HepG2 (cell line): ENCODE measurements around the gene APBA3. TPM values are rescaled to one million over a fixed set of nuclear protein-coding genes. Genes with fewer than 3 reads are reported as not detected.
A peak's percentile ranks its signal among the peaks of the same experiment; 100 is the strongest.

ENCODE experiments used
- CEBPB ChIP-seq: IDR thresholded peaks from 2 replicates; pipeline ENCODE4 v1.6.1; 2011; ENCODE audit warnings: low read depth, low read length, improper control_type of control experiment, borderline replicate concordance
- CHD2 ChIP-seq: IDR thresholded peaks from 2 replicates; pipeline ENCODE4 v1.6.1; 2011; ENCODE audit warnings: low read depth, low read length, improper control_type of control experiment
- MATR3 ChIP-seq: sonication (generic); formaldehyde crosslinking; IDR thresholded peaks from 2 replicates; pipeline ENCODE4 v1.4.0; 2020; ENCODE audit warnings: missing genetic modification reagents
- NCOA1 ChIP-seq: sonication (generic); formaldehyde crosslinking; IDR thresholded peaks from 2 replicates; pipeline ENCODE4 v1.9.0; 2021; ENCODE audit warnings: missing genetic modification reagents
- PAX8 ChIP-seq: sonication (generic); formaldehyde crosslinking; IDR thresholded peaks from 2 replicates; pipeline ENCODE4 v1.8.0; 2022; ENCODE audit warnings: mild to moderate bottlenecking, missing genetic modification reagents, borderline replicate concordance
- ZC3H4 ChIP-seq: sonication (generic); formaldehyde crosslinking; IDR thresholded peaks from 2 replicates; pipeline ENCODE4 v1.4.0; 2020; ENCODE audit warnings: missing genetic modification reagents, borderline replicate concordance
- polyA plus RNA-seq, 8 experiments: library from polyadenylated mRNA; depleted of rRNA in 3 of 8; stranded (reverse) in 7 of 8; unstranded in 1 of 8; fragments of >200 nt; fragmentation: Illumina TruSeq in 4 of 8; extraction: Trizol in 4 of 8; gene quantifications; 2 replicates each; pipeline versions ENCODE4 v1.2.1 to v1.2.3, GENCODE V29; 2011 to 2016; ENCODE audit warnings: low read depth in 4 of 8, missing spikeins in 1 of 8, mixed read lengths in 1 of 8; ENCODE audit not compliant: insufficient read depth in 1 of 8
- total RNA-seq, 5 experiments: library from RNA; depleted of rRNA; stranded (reverse); fragments of >200 nt; fragmentation: Illumina TruSeq; extraction: Trizol; gene quantifications; 2 replicates each; pipeline ENCODE4 v1.2.3, GENCODE V29; 2016; ENCODE audit warnings: low read depth in 1 of 5
- TF ChIP-seq, protein P1 (sequence below), 2 experiments: fragments of 450-650 bp in 1 of 2; sonication (generic) in 1 of 2; formaldehyde crosslinking in 1 of 2; IDR thresholded peaks; 2 replicates each; pipeline versions ENCODE4 v1.6.1 to v1.8.0; 2016 to 2022; ENCODE audit warnings: antibody characterized with exemption in 1 of 2, mild to moderate bottlenecking in 1 of 2, missing genetic modification reagents in 1 of 2
- TF ChIP-seq, protein P2 (sequence below): sonication (generic); formaldehyde crosslinking; IDR thresholded peaks from 2 replicates; pipeline ENCODE4 v1.8.1; 2023; ENCODE audit warnings: mild to moderate bottlenecking, missing genetic modification reagents
- TF ChIP-seq, protein P3 (sequence below): sonication (generic); formaldehyde crosslinking; IDR thresholded peaks from 2 replicates; pipeline ENCODE4 v1.5.1; 2020; ENCODE audit warnings: mild to moderate bottlenecking, moderate library complexity, missing genetic modification reagents
- TF ChIP-seq, protein P4 (sequence below): sonication (generic); formaldehyde crosslinking; IDR thresholded peaks from 2 replicates; pipeline ENCODE4 v1.4.0; 2020; ENCODE audit warnings: mild to moderate bottlenecking, missing genetic modification reagents
- TF ChIP-seq, protein P5 (sequence below): sonication (generic); formaldehyde crosslinking; IDR thresholded peaks from 2 replicates; pipeline ENCODE4 v1.8.0; 2022; ENCODE audit warnings: low read depth, missing genetic modification reagents

The APBA3 gene
- total and polyA plus RNA-seq, 2 of the 13 experiments (the other 11 are each of a cell fraction or from before 2014, with no cell fraction given): 14.2 to 14.3 TPM

DNA sequence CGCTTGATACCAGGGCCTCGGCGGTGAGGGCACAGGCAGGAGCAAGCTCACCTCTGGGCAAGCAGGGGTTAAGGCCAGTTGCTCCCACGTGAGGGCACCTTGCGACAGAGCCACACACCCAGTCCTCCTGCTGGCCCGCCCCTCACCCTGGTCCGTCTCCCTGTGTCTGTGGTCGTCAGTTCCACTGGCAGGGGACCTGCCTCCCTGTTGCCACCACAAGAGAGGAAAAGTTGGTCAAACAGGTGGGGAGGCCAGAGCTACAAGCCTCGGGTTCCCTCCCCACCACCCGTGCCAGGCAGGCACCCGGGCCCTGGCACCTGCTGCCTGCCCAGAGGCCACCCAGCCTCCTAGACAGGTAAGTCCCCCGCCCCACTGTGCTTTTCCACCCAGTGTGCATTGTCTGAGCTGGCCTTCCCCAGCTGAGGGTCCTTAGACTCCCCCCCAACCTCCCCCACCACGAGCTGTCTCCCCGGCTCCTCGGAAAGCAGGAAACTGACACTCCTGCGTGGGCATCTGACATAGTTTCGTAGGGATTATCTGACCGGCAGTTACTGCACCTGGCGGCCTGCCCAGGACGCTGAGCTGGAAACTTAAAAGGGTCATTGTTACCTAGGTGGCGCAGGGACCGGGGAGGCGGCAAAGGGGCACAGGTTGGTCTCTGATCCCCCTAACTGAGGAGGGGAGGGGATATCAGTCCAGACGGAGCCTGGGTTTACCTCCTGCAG lies 53.1 kb downstream of the APBA3 start, which contains the start of gene TJP3 (continued):
- TF ChIP-seq PAX8 (CRISPR knock-in tag) (no peak), ZC3H4 (no peak), NCOA1 (no peak), CEBPB (peak; percentile 91), MATR3 (no peak), CHD2 (no peak)
- TF ChIP-seq, protein P1, sequence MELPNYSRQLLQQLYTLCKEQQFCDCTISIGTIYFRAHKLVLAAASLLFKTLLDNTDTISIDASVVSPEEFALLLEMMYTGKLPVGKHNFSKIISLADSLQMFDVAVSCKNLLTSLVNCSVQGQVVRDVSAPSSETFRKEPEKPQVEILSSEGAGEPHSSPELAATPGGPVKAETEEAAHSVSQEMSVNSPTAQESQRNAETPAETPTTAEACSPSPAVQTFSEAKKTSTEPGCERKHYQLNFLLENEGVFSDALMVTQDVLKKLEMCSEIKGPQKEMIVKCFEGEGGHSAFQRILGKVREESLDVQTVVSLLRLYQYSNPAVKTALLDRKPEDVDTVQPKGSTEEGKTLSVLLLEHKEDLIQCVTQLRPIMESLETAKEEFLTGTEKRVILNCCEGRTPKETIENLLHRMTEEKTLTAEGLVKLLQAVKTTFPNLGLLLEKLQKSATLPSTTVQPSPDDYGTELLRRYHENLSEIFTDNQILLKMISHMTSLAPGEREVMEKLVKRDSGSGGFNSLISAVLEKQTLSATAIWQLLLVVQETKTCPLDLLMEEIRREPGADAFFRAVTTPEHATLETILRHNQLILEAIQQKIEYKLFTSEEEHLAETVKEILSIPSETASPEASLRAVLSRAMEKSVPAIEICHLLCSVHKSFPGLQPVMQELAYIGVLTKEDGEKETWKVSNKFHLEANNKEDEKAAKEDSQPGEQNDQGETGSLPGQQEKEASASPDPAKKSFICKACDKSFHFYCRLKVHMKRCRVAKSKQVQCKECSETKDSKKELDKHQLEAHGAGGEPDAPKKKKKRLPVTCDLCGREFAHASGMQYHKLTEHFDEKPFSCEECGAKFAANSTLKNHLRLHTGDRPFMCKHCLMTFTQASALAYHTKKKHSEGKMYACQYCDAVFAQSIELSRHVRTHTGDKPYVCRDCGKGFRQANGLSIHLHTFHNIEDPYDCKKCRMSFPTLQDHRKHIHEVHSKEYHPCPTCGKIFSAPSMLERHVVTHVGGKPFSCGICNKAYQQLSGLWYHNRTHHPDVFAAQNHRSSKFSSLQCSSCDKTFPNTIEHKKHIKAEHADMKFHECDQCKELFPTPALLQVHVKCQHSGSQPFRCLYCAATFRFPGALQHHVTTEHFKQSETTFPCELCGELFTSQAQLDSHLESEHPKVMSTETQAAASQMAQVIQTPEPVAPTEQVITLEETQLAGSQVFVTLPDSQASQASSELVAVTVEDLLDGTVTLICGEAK (IDR thresholded peaks at IDR 0.05): no peak
- TF ChIP-seq, protein P1 (CRISPR knock-in tag; IDR thresholded peaks at IDR 0.05): no peak
- TF ChIP-seq, protein P2, sequence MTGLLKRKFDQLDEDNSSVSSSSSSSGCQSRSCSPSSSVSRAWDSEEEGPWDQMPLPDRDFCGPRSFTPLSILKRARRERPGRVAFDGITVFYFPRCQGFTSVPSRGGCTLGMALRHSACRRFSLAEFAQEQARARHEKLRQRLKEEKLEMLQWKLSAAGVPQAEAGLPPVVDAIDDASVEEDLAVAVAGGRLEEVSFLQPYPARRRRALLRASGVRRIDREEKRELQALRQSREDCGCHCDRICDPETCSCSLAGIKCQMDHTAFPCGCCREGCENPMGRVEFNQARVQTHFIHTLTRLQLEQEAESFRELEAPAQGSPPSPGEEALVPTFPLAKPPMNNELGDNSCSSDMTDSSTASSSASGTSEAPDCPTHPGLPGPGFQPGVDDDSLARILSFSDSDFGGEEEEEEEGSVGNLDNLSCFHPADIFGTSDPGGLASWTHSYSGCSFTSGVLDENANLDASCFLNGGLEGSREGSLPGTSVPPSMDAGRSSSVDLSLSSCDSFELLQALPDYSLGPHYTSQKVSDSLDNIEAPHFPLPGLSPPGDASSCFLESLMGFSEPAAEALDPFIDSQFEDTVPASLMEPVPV (CRISPR knock-in tag): peak; percentile 48; the same call in 1 of the 2 replicates
- TF ChIP-seq, protein P3, sequence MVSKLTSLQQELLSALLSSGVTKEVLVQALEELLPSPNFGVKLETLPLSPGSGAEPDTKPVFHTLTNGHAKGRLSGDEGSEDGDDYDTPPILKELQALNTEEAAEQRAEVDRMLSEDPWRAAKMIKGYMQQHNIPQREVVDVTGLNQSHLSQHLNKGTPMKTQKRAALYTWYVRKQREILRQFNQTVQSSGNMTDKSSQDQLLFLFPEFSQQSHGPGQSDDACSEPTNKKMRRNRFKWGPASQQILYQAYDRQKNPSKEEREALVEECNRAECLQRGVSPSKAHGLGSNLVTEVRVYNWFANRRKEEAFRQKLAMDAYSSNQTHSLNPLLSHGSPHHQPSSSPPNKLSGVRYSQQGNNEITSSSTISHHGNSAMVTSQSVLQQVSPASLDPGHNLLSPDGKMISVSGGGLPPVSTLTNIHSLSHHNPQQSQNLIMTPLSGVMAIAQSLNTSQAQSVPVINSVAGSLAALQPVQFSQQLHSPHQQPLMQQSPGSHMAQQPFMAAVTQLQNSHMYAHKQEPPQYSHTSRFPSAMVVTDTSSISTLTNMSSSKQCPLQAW (CRISPR knock-in tag): no peak
- TF ChIP-seq, protein P4, sequence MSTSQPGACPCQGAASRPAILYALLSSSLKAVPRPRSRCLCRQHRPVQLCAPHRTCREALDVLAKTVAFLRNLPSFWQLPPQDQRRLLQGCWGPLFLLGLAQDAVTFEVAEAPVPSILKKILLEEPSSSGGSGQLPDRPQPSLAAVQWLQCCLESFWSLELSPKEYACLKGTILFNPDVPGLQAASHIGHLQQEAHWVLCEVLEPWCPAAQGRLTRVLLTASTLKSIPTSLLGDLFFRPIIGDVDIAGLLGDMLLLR (CRISPR knock-in tag): no peak
- TF ChIP-seq, protein P5, sequence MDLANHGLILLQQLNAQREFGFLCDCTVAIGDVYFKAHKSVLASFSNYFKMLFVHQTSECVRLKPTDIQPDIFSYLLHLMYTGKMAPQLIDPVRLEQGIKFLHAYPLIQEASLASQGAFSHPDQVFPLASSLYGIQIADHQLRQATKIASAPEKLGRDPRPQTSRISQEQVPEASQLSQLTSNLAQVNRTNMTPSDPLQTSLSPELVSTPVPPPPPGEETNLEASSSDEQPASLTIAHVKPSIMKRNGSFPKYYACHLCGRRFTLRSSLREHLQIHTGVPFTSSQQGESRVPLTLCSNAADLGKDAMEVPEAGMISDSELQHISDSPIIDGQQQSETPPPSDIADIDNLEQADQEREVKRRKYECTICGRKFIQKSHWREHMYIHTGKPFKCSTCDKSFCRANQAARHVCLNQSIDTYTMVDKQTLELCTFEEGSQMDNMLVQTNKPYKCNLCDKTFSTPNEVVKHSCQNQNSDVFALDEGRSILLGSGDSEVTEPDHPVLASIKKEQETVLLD (CRISPR knock-in tag): no peak
